SK-N-MC (cell line): ENCODE data around the gene CLN5.

ENCODE experiments used
- EZH2 ChIP-seq: fragments of 200-600 bp; sonication (generic); IDR thresholded peaks from one replicate; pipeline ENCODE4 v1.6.1; 2017; ENCODE audit warnings: antibody characterized with exemption
- POLR2AphosphoS5 ChIP-seq: IDR thresholded peaks from 2 replicates; pipeline ENCODE4 v1.6.1; 2012; ENCODE audit warnings: mild to moderate bottlenecking, low read depth, low read length, borderline replicate concordance

DNA sequence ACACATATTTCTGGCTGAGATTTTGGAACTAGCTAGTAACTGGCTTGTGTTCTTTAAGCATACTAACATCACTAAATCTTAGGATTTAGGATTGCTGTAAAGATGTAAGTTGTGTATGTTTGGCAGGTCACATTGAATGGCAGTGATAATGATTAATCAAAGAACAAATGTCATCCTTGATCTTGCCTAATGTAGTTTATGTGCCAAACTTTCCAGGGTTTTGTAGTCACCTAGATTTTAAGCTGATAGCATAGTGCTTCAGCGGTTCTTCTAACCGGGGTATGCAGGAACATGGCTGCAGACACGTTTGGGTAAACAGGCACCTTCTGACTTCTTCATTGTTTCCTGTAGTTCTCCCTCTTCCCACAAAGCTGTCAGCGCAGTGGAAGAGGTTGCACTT is 9.7 kb downstream of the CLN5 start:
- no peak for TF ChIP-seq EZH2
- no peak for TF ChIP-seq POLR2AphosphoS5
